DOHH2 (cell line): ENCODE measurements around the gene TCFL5.

Experiments used
- H3F3A ChIP-seq: fragments of 200-600 bp; sonication (generic), shearing (Covaris generic); 2 replicates; pipeline ENCODE4 v1.6.0; 2016; ENCODE audit warnings: antibody characterized with exemption, mild to moderate bottlenecking; ENCODE audit not compliant: control insufficient read depth, insufficient read depth
- H3K27ac ChIP-seq: fragments of 200-600 bp; sonication (generic); 2 replicates; pipeline ENCODE4 v1.5.1; 2014; ENCODE audit warnings: low read depth, mild to moderate bottlenecking, low read length, moderate library complexity
- H3K27me3 ChIP-seq: fragments of 200-600 bp; sonication (generic); 2 replicates; pipeline ENCODE4 v1.6.1; 2014; ENCODE audit warnings: mild to moderate bottlenecking, low read length, mixed read lengths; ENCODE audit not compliant: control insufficient read depth
- H3K36me3 ChIP-seq: fragments of 200-600 bp; sonication (generic); 2 replicates; pipeline ENCODE4 v1.6.1; 2014; ENCODE audit warnings: mild to moderate bottlenecking, low read length, moderate library complexity, mixed read lengths; ENCODE audit not compliant: control insufficient read depth
- H3K4me1 ChIP-seq: fragments of 200-600 bp; sonication (generic); 2 replicates; pipeline ENCODE4 v1.6.1; 2014; ENCODE audit warnings: mild to moderate bottlenecking, low read length, mixed read lengths; ENCODE audit not compliant: control insufficient read depth
- H3K4me2 ChIP-seq: fragments of 200-600 bp; sonication (generic); 2 replicates; pipeline ENCODE4 v1.6.0; 2014; ENCODE audit warnings: mild to moderate bottlenecking, low read length, moderate library complexity
- H3K4me3 ChIP-seq: fragments of 200-600 bp; sonication (generic); 2 replicates; pipeline ENCODE4 v1.5.1; 2014; ENCODE audit warnings: mild to moderate bottlenecking, low read length, mixed read lengths
- H3K79me2 ChIP-seq: fragments of 200-600 bp; sonication (generic); 2 replicates; pipeline ENCODE4 v1.6.1; 2014; ENCODE audit warnings: mild to moderate bottlenecking, low read length, mixed read lengths; ENCODE audit not compliant: control insufficient read depth
- H3K9me2 ChIP-seq: fragments of 200-600 bp; sonication (generic); replicated peaks from 2 replicates; pipeline ENCODE4 v1.6.1; 2014; ENCODE audit warnings: mild to moderate bottlenecking, low read length, mixed read lengths; ENCODE audit not compliant: control insufficient read depth
- H3K9me3 ChIP-seq: fragments of 200-600 bp; sonication (generic); 2 replicates; pipeline ENCODE4 v1.6.1; 2014; ENCODE audit warnings: antibody characterized with exemption, low read length, mixed read lengths; ENCODE audit not compliant: control insufficient read depth, insufficient read depth
- H4K20me1 ChIP-seq: fragments of 200-600 bp; sonication (generic); 2 replicates; pipeline ENCODE4 v1.6.0; 2014; ENCODE audit warnings: low read depth, mild to moderate bottlenecking, antibody characterized with exemption, low read length, moderate library complexity; ENCODE audit not compliant: control insufficient read depth, insufficient read depth
- CTCF ChIP-seq: fragments of 200-600 bp; sonication (generic); IDR thresholded peaks from one replicate; pipeline ENCODE4 v1.5.1; 2014; ENCODE audit warnings: antibody characterized with exemption, mild to moderate bottlenecking, low read depth, low read length; ENCODE audit not compliant: poor library complexity, severe bottlenecking
- EZH2phosphoT487 ChIP-seq: fragments of 200-600 bp; sonication (generic); IDR thresholded peaks from 2 replicates; pipeline ENCODE4 v1.6.1; 2017; ENCODE audit warnings: borderline replicate concordance, mild to moderate bottlenecking, antibody characterized with exemption, low read length, moderate library complexity, mixed read lengths

TCFL5 gene

GRCh38 chr20:62813588-62813987 lies 48.0 kb downstream of the TCFL5 start:
- H3K4me1 ChIP-seq, result no peaks in the 10 kb centered on the region
- TF ChIP-seq EZH2phosphoT487 (no peak), CTCF (no peak)
- no peaks in the 10 kb centered on the region for H3F3A ChIP-seq
- H3K79me2 ChIP-seq, result peaks cover 3% of the 10 kb centered on the region; the same call in 1 of the 2 replicates
- H3K9me3 ChIP-seq, result no peaks in the 10 kb centered on the region
- no peak overlapping the region for H3K4me2 ChIP-seq
- H3K36me3 ChIP-seq, result peaks cover 38% of the 10 kb centered on the region
- no peaks in the 10 kb centered on the region for H3K9me2 ChIP-seq
- no peak overlapping the region for H3K27ac ChIP-seq
- H3K4me3 ChIP-seq, result no peak overlapping the region
- H4K20me1 ChIP-seq, result peaks cover 3% of the 10 kb centered on the region; the same call in 1 of the 2 replicates
- peaks cover 21% of the 10 kb centered on the region for H3K27me3 ChIP-seq

GRCh38 chr20:62812907-62813200 lies 48.8 kb downstream of the TCFL5 start:
- Histone ChIP-seq H3K9me3 (no peaks in the 10 kb centered on the region), H3K9me2 (no peaks in the 10 kb centered on the region), H4K20me1 (peaks cover 3% of the 10 kb centered on the region; the same call in 1 of the 2 replicates), H3K27me3 (peaks cover 14% of the 10 kb centered on the region), H3K27ac (no peak overlapping the region), H3K4me3 (no peak overlapping the region), H3F3A (no peaks in the 10 kb centered on the region), H3K79me2 (peaks cover 9% of the 10 kb centered on the region), H3K36me3 (peaks cover 45% of the 10 kb centered on the region), H3K4me1 (peaks cover 5% of the 10 kb centered on the region; the same call in 1 of the 2 replicates), H3K4me2 (no peak overlapping the region)
- TF ChIP-seq EZH2phosphoT487 (no peak), CTCF (no peak)

- peaks cover 10% of the 10 kb centered on the region; the same call in 1 of the 2 replicates for H3K27me3 ChIP-seq
- no peak overlapping the region for H3K4me3 ChIP-seq
- H3K4me2 ChIP-seq, result no peak overlapping the region
- no peak overlapping the region for H3K27ac ChIP-seq
- peaks cover 50% of the 10 kb centered on the region for H3K36me3 ChIP-seq
- peaks cover 14% of the 10 kb centered on the region for H3K79me2 ChIP-seq
- H4K20me1 ChIP-seq, result peaks cover 3% of the 10 kb centered on the region; the same call in 1 of the 2 replicates
- H3K9me3 ChIP-seq, result no peaks in the 10 kb centered on the region
- H3K4me1 ChIP-seq, result peaks cover 9% of the 10 kb centered on the region; the same call in 1 of the 2 replicates
- H3F3A ChIP-seq, result no peaks in the 10 kb centered on the region
- TF ChIP-seq CTCF (no peak), EZH2phosphoT487 (no peak)
- H3K9me2 ChIP-seq, result no peaks in the 10 kb centered on the region
Measured at GRCh38 chr20:62812181-62812906, 49.3 kb downstream of the TCFL5 start.
